Activated CD4-positive, alpha-beta T cell treated with anti-CD3 and anti-CD28 coated beads, Interleukin-2, Interleukin-6, amounts not matched to agents 100 ng/mL and 50 ng/mL, durations not matched to agents 16 hours and 8 hours (primary cell): Measurements from ENCODE around the gene DGKI.

Source experiments
- DNase-seq: peaks from one replicate; pipeline ENCODE4 v3.0.0-alpha.2; 2020

The DGKI gene

DNA sequence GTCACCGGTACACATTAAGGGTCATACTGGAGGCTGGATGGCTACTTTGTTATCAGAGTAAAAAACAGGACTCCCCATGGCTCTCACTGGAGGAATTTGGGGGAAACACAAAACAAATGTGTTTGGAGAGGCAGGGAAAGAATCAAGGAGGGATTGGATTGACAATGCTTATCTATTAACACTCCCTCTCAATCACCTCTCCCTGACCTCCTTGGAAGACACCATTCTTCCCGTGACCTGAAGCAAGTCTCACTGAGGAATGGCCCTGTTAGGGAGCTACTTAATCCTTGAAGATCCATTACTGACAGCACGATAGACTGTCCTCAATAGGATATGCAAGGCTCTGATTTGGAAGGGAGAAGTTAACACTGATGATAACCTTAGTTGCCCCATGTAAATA lies 261.2 kb downstream of the DGKI start:
- no peak for DNase-seq

GRCh38 chr7:137583172-137583571 lies 263.6 kb downstream of the DGKI start:
- no peak for DNase-seq

- DNase-seq: no peak
Observed at GRCh38 chr7:137579913-137580640, 266.7 kb downstream of the DGKI start.

DNA sequence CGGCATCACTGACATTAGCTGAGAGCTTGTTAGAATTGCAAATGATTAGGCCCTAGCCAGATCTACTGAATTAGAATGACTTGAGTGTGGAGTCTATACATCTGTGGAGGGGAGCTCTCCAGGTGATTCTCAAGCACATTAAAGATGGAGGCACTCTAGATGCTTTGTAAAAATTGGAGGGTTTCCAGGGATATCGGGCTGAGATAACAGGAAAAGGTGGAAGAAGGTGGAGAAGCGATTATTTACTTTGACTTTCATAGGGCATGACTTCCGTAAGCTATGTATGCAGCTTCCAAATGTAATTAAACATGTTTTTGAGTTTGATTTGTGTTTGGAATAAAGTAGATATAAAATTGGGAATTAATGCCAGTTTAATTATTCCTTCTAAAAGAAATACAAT lies 268.2 kb downstream of the DGKI start:
- DNase-seq: no peak

DNA sequence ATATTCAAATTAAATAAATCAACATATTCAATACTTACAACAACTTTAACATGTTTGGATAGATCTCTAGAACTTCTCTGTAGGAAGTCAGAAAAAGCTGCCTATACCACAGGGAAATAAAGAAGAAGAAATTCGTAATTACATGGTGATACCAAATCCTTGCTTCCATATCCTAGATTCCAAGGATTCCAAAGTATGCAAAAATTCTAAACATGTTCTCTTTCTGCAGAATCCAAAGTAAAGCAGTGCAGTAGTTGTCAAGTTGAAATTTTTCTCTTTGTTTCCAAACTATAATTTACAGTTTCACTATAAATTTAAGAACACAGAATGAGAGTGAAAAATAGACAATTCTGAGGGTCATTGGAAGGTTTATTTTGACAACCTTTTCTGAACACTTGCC lies 269.6 kb downstream of the DGKI start:
- DNase-seq: no peak

DNA sequence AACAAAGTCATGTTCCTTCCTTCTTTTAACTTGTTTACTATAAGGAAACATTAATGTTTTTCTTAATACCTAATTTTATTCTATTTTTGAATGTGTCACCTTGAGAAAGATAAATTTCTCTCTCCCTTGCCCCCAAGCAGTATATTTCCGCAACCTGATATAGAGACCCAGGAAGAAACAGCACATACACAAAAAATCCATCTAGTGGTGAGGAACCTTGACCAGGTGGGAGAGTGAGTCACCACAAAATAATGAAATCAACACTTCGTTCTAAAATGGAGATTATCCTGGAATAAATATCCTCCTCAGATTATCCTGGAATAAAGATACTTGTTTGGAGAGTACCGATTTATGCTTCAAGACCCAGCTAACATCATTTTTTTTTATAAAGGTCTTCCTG lies 270.3 kb downstream of the DGKI start:
- no peak for DNase-seq

DNA sequence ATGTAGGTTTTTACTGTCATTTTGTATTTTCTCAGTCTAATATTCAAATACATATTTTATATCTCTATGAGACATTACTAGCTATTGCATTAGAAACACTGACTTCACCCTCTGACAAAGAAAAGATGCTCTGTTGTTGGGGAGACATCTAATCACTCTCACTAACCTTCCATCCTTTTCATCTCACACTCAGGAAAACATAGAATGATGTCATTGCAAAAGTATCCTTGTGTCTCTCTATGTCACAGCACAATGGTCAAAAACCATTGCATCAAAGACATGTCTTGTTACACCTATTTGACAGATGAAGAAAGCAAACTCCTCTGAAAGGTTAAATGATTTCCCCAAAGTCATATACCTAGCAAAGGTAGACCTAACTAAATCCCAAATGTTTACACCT lies 272.0 kb downstream of the DGKI start:
- no peak for DNase-seq

GRCh38 chr7:137572056-137572784 lies 274.6 kb downstream of the DGKI start:
- DNase-seq: no peak

DNA sequence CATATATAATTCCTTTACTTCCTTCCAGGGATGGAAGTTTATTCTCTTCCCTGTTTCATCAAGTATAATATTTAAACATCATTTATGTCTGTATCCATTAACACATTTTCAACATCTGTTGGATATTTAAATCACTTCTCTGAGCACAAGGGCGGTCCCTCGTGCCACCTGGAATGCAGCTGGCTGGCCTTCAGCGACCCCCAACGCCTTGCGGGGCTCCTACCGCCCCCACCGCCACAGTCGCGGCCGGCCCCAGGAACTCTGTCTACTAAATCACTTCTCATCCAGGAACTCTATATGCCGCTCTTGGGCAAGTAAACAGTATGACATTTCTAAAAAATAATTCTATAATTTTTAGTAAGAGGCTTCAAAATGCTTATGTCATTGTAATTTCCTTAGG lies 282.1 kb downstream of the DGKI start:
- no peak for DNase-seq

- no peak for DNase-seq
Observed at GRCh38 chr7:137563981-137564380, 282.8 kb downstream of the DGKI start.

DNA sequence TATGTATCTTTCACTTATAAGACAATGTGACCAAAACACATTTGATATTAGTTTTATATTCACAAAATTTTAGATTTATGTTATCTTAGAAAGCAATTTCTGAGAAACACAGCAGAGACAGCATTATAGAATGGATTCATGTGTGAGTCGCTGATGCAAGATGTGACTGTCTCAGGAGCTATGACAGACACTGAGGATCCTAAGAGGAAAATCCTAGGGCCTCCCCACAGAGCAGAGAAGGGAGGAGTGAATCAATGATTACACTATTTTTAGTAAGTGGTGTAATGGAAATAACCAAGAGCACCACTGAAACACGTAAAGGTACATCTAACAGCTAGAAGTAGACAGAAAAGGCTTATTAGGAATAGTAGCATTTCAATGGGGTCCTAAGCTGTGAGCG lies 299.3 kb downstream of the DGKI start:
- DNase-seq: no peak

GRCh38 chr7:137546671-137547070 lies 300.1 kb downstream of the DGKI start:
- DNase-seq: no peak

GRCh38 chr7:137546009-137546408 lies 300.8 kb downstream of the DGKI start:
- no peak for DNase-seq

GRCh38 chr7:137545059-137545716 lies 301.6 kb downstream of the DGKI start:
- no peak for DNase-seq

- no peak for DNase-seq
Observed at GRCh38 chr7:137544453-137545058, 302.2 kb downstream of the DGKI start.

- DNase-seq: no peak
Observed at GRCh38 chr7:137539111-137539715, 307.6 kb downstream of the DGKI start.

- DNase-seq: no peak
Observed at GRCh38 chr7:137538361-137538762, 308.4 kb downstream of the DGKI start.

- DNase-seq: no peak
Observed at GRCh38 chr7:137535579-137535978, 311.2 kb downstream of the DGKI start.

- no peak for DNase-seq
Observed at GRCh38 chr7:137531671-137532070, 315.1 kb downstream of the DGKI start.

GRCh38 chr7:137527634-137528033 lies 319.1 kb downstream of the DGKI start:
- no peak for DNase-seq

DNA sequence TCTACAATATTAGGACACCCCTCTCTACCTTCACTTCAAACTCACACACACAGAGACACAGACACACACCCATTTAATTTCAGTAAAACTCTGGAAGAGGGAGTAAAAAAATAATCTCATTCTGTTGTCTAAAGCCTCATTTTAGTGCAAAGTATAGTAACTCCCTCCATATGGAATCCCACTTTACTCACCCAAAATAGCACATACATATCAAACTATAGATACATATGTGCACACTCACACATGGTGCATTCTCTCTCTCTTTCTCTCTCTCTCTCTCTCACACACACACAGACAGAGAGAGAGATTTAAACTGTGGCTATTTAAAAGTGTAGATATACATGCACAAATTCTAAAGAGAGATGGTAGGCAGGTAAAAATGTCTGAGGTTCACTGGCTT lies 323.6 kb downstream of the DGKI start:
- no peak for DNase-seq

GRCh38 chr7:137521451-137521850 lies 325.3 kb downstream of the DGKI start:
- DNase-seq: no peak

GRCh38 chr7:137519947-137520346 lies 326.8 kb downstream of the DGKI start:
- DNase-seq: no peak
